ENCODE results near the gene CSGALNACT2.

The CSGALNACT2 gene

DNA sequence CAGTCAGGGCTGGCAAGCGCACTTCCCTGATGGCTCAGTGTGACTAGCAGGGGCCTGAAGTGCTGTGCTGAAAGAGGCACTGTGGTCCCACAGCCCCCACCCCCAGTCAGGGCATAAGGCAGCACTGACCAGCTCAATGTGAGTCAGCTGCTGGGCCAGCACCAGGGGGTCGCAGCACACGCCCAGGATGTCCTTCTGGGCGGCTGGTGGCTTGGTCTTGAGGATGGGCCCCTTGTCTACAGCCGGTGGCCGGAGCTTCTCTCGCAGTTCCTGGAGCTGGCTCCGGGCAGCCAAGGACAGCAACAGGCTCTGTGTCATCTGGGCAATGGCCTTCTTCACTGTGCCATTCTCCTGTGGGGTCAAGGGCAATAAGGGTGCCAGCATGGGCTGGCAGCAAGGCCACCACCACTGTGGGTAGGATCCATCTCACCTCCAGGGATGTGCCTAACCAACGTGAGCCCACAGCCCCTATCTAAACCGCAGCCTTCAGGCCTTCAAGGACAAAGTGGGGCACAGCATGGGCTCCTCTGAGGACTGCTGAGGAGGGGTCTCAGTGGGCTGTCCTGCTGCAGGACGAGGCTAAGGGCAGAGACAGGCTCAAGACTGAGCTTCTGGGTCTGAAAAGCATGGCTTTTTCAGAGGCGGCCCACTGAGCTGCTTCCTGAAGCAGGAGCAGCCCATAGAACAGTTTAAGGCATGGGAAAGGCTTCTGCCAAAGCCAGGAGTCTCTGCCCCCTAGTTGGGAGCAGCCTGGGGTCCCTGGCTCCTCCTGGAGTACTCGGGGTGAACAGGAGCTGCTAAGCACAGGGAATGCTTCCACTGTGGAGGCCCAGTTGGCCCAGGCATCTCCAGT lies 62.5 kb downstream of the CSGALNACT2 start:
- no peak for DNase-seq (ENCODE audit: low read depth, low spot score)

DNA sequence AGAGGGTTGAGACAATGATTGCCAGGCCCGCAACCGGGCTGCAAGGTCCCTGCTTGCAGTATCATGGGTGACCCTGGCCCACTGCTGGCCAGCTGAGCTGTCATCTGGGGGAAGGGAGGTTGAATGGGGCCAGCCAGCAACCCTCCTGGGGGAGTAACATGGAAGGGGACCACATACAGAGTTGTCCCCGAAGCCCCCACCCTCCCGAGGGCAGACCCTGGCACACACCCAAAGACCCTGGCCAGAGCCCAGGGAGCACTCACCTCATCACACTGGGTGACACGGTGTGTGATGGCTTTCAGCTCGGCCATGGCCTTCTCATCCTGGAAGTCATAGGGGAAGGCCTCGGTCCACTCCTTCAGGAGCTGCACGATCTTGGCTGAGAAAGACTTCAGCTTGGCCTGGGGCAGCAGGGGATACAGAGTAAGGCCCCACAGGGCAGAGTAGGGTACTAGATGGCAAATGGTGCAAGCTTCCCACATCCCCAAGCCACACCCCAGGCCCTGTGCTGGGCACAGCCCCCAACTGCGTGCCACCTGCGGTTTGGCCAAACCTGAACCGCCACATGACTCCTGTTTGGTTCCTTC lies 63.4 kb downstream of the CSGALNACT2 start:
- no peak for DNase-seq (ENCODE audit: low read depth, low spot score)

DNA sequence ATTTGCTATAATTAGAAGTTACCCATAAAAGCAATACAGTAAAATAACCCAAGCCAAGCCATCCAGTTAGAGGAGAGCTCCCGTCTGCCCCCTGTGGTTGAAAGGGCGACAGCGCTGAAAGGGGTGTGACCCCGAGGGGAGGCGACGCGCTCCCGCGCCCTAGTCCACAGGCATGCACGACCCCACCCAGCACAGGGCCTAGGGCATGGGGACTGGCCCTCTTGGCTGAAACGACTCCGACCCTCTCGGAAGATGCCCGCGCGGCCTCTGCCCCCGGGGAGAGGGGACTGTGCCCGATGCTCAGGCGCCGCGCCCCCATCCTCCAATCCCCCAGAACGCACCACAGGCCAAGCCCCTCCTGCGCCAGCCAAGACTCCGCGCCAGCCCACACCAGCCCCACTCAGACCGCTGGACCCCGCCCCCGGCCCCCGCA lies 64.0 kb downstream of the CSGALNACT2 start:
- DNase-seq (ENCODE audit: low read depth, low spot score): no peak

DNA sequence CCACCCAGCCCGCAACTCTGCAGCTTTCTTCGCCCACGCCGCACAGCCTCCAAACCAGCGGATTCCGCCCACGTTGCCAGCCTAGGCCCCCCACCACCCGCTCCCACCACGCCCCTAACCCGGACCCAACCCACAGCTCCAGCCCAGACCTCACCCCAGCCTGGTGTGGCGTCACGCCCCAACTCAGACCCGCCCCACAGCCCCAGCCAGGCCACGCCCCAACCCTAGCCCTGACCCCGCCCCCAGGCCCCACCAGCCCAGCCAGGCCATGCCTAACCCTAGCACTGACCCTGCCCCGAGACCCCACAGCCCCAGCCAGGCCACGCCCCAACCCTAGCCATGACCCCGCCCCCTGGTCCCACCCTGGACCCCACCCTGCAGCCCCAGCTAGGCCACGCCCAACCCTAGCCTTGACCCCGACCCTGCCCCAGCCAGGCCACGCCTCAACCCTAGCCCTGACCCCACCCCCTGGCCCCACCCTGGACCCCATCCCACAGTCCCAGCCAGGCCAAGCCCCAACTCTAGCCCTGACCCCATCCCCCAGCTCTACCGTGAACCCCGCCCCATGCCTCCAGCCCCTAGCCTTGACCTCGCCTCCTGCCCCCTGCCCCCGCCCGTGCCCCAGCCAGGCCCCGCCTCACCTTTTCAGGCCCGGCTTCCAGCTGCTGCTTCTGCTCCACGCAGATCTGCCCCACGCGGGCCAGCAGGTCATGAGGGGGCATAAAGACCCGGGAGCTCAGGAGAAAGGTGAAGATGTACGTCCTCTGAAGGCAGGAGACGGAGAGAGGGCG lies 64.6 kb downstream of the CSGALNACT2 start:
- no peak for DNase-seq (ENCODE audit: low read depth, low spot score)

DNA sequence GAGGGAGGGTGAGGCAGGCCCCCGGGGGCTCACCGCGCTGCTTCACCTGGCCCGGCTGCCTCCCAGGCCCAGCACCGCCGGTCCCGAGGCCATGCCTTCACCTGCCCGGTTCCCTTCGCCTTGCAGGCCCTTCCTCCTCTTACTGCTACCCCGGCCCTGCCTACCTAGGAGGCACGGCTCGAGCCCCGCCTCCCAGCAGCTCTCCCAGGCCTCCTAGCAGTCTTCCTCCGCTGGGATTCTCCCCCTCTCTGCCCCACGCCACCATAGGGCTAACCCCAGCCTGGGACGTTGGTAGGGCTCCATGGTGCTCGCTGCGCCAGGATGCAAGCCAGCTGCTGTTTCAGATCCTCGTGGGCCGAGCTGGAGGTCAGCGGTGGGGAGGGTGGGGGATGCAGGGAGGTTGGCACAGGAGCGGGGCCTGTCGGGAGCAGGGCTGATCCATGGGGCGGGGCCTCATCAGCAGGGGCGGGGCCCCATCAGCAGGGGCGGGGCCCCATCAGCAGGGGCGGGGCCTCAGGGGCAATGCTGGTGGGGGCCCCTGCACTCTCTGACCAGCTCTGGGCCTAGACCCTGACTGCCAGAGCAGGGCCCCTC lies 65.3 kb downstream of the CSGALNACT2 start:
- no peak for DNase-seq (ENCODE audit: low read depth, low spot score)

DNA sequence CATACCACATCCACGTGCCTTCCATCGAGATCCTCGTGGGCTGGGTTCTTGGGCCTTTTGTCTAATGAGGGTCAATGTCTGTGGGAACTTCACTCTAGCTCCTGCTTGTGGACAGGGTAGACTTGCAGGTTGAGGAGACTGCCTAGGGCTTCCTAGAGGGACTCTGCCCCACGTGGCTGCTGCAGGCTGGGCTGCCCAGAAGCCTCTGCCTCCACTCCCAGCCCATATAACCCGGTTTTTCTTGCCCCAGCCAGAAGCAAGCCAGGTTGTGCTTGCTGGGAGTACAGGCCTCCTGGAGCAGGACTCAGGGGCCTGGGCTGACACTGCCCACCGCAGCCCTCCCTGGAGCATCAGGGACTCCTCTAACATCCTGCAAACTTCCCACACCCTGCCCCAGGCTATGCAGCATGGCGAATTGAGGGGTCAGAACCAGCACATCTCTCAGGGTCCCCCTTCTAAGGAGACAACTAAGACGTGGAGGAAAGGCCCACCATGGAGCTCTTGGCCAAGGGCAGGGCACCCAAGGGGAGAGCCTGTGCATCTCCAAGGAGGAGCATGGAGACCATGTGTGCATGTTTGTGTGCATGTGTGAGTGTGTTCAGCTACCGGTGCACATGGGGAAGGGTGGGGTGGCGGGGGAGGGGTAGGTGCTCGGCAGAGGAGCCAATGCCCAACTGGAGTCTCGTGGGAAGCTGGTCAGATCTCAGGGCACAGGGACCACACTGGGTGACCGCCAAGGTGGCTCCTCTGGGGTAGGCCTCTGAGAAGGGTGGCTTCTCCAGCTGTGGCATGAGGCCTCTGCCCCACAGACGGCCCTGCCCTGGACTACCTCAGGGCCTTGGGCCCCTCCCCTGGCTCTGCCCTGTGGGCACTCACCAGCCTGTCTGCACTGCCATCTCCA lies 66.0 kb downstream of the CSGALNACT2 start:
- DNase-seq (ENCODE audit: low read depth, low spot score): no peak

DNA sequence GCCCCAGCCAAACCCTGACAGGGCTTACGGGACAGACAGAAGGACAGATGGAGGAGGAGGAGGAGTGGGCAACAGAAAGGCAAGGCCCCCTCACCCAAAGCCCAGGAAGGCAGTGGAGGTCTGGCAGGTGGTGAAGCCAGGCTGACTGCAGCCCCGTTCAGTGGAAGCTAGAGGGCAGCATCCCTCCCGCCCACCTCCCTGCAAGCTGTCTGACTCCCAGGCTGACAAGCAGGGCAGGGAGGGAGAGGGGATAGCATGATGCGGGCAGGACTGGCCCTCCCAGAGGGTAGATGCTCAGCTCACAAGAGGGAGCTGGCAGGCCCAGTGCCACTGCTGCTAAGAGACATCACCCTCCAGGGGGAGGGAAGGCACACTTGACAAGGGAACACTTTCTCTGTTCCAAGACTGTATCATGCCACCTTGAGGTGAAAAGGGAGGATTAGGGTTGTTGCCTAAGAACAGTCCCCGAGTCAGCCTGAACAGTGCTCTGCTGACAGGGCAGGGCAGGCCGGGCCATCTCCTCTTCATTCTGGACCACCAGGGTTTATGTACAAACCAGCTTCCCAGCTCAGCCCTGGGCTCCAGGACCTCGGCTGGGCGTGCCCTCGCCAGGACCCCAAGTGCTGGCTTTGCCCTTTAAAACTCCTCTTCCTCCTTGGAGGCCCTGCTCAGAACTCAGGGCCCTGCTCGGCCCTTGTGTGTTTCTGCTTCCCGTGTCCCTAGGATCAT lies 66.9 kb downstream of the CSGALNACT2 start:
- DNase-seq (ENCODE audit: low read depth, low spot score): no peak

DNA sequence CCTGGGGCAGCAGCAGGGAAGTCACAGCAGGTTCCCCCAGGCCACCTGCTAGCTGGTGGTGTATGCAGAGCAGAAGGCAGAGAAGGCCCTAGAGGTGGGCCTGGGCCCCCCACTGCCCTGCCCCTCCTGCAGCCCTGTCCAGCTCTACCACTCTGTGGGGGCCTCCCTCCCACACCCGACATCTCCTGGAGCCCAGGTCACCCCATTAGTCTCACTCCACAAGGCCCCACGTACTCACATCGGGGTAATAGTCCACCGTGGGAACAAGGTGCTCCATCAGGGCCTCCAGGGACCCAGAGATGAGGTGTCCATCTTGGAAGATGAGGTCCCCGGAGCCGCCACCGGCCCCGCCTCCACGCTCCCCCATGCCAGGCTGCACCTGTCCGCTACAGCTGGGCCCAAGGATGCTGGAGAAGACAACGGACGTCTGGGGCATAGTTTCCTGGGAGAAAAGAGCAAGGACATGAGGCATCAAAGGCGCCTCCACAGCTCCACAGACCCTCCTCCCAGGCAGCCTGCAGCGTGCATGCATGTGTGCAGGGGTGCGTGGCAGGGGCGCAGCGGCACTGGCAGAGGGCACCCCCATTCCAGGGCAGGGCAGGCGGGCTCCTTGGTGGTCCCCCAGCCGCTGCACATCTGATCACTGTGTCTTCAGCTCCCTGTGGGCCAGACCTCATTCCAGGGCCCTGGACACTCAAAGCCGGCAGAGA lies 67.6 kb downstream of the CSGALNACT2 start:
- DNase-seq (ENCODE audit: low read depth, low spot score): no peak

DNA sequence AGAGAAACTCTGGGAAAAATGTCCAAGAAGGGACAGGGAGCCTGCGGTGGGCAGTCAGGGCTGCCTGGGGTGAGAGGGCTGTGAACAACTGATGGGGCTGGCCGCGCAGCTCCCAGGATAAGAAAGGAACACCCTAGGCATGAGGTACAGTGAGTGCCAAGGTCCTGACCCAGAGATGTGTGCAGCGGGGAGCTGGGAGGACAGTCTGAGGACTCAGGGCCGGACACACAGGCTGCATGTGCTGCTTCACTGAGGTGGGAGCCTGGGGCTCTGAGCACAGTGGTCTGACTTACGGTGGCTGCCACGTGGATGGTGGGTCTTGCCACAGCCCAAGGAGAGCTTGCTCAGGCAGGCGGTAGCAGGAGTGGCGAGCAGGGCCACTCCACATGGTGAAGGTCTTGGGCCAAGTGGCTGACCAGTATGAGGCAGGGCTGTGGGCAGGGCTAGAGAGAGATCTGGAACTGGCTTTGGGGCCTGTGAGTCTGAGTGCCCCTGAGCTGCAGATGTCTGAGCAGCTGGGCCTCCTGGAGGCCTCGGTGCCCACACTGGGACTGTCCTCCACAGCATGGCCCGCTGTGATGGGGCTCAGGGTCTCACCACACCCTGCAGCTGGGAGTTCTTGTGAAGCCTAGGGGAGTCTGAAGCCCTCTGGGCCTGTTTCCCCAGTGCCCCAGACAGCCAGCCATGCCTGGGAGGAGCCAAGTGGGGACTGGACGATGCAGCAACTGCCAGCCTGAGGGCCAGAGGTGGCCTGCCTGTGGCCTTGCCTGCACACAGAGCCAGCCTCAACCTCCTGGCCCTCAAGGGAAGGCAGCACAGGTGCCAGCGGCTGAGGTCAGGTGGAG lies 68.4 kb downstream of the CSGALNACT2 start:
- no peak for DNase-seq (ENCODE audit: low read depth, low spot score)

DNA sequence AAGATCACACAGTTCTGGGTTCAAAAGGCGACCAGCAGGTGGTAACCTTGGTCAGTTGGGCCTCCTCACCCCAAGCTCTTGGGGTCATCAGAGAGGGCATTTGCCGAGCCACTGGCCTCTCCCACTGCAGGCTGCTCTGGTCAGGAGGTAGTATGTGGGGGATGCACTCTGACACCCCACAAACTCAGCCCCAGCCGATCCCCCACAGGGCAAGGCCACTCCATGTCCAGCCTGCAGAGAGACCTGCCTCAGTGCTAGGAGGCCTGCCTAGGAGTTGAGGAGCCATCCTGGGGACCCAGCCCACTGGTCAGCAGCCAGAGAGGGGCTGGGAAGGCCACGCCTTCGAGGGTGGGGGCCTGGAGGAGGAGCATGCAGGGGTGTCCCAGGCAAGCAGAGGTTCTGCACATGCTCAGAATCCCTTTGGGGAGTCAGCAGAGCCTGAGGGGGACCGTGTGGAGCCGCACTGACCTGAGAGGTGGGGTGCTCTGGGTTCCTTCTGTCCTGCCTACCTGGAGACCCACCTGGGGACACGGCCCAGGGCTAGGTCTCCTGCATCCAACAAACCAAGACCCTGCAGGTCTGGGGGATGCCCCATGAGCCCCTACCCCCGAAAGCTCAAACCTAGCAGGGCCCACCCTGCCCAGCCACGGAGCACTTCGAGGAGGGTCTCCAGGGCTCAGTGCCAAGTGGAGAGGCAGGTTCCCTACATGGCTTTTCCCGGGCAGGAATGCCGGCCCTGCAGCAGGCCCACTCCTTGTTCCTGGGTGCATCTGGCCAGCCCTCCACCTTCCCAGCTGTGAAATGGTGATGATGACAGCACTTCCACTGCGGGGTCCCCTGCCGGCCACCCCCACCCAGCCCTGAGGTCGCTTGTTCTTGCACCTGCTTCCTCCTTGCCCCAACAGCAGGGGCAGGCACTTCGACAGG lies 70.2 kb downstream of the CSGALNACT2 start:
- no peak for DNase-seq (ENCODE audit: low read depth, low spot score)

DNA sequence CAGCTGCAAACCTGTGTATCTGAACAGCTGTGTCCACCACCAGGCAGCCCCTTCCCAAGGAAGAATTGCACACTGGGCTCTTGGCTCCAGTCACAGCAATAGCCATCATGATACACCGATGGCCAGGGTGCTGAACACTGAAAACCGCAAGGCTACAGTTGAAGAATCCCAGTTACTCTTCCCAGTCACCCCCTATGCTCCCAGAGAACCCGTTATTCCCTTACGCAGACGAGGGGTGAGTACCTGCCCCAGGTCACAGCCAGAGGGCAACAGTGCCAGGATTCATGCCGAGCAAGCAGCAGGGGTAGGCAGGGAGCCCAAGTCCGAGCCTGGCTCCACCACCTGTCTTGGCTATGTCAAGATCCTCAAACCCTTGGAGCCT lies 70.8 kb downstream of the CSGALNACT2 start:
- no peak for DNase-seq (ENCODE audit: low read depth, low spot score)

DNA sequence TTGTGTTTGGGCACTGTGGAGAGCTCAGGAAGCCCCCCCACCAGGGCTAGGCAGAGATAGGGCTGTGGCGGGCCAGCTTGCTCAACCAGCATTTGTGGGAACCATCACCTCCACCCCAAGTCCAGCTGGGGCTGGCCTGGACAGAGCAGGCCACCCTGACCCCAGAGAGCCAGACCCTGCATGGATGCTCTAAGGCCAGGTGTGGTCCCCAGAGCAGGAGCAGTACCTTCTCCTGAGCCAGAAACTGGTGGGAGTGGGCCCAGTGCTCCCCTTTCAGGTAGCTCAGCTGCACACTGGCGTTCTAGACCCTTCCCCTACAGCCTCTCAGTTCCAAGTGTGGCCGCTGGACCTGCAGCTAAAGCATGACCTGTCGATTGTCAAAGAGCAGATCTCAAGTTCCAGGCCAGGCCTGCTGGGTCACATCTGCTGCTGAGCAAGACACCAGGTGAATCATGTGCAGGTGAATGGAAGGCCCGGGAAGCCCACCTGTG lies 71.5 kb downstream of the CSGALNACT2 start:
- no peak for DNase-seq (ENCODE audit: low read depth, low spot score)

DNA sequence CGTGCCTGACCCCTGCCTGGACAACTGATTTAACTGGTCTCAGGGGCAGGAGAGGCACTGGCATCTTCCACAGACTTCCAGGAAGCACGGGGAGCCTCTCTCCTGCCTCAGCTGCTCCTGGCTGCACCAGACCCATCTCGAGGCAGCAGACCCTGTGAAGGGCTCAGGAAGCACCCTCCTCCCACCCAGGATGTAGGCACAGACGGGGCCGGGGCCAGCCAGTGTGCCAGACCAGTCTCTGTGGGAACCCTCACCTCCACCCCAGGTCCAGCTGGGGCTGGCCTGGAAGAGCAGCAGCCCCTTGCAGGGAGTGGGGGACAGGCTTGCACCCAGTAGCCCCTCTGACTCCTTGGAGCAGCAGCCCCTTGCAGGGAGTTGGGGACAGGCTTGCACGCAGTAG lies 72.3 kb downstream of the CSGALNACT2 start:
- DNase-seq (ENCODE audit: low read depth, low spot score): no peak

DNA sequence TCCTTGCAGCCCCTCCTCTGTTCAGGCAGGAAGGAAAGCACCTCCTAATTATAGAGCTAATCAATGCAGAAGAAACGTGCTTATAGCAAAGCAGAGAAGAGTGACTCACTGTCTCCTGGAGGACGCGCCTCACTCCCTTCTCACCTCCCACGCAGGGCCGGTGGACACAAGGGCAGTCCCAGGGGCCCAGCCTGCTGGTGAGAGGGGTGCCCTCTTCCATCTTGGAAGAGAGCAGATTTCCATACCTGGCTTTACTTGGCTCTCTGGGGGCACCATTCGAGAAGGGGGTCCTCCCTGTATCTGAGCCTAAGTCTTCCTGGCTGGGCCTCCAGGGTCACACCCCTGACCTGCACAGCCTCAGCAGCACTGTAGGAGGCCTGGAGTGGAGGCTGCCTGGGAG lies 72.8 kb downstream of the CSGALNACT2 start:
- no peak for DNase-seq (ENCODE audit: low read depth, low spot score)

DNA sequence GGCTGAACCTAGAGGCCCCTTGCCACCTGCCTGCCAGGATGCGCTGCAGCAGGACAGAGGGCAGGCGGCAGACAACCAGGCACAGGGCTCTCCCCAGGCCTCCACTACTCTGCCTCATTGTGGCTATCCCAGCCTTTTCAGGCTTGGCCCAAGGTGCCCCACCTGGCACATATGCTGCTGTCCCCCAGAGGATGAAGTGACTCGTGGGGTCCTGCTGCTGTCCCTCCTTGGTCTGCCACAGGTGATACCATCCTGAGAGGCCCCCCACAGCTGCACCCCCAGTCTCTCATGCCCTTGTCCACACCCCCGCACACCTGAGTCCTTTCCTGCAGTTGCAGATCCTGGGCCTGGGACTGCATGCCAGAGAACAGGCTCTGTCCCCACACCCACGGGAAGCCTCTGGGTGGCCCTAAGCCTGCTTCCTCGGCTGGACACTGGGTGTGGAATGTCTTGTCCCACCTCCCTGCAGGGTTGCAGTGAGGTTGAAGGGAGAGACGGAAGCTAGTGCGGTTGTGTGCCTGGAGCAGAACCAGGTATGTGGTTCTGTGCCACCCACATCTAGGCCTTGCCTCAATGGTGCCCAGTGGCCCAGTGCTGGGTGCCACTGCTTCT lies 73.3 kb downstream of the CSGALNACT2 start:
- no peak for DNase-seq (ENCODE audit: low read depth, low spot score)

DNA sequence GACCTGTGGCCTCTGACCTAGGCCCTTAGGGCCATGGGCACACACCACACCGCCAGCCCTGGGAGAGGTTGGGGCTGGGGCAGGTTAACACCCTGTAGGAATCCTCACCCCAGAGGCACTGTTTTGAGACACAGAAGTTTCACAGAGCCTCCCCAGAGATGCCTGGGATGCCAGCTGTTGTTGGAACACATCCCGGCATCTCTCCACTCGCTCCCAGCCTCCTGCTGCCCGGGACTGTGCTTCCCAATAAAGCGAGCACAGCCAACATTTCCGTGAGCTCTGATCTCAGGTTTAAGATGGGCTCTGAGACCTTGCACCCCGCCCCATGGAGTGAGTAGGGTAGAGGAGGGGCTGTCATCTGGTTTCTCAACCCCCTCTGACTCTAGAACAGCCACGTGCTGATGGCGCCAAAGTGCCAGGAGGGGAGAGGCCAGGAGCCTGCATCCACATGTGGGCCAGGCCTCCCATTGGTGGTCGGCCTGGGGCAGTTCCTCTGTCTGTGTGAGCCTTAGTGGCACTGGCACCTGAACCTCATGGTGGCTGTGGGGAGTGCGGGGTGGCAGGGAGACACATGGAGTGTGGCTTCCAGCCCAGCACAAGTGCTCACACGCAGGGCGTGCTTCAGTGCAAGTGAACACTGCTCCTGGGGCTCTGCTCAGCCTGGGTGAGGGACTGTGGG lies 73.9 kb downstream of the CSGALNACT2 start:
- DNase-seq (ENCODE audit: low read depth, low spot score): no peak
